GM12878 (cell line): ENCODE data around the gene VMP1.

Experiments
- CHD2 ChIP-seq: IDR thresholded peaks from 2 replicates; pipeline ENCODE4 v1.6.1; 2011; ENCODE audit warnings: low read depth, low read length, improper control_type of control experiment, borderline replicate concordance
- EZH2 ChIP-seq: IDR thresholded peaks from 2 replicates; pipeline ENCODE4 v1.6.1; 2012; ENCODE audit warnings: low read depth, mild to moderate bottlenecking, control low read depth, inconsistent platforms, low read length, borderline replicate concordance; ENCODE audit not compliant: control insufficient read depth
- GABPA ChIP-seq: IDR thresholded peaks from 2 replicates; pipeline ENCODE4 v1.6.1; 2014; ENCODE audit warnings: antibody characterized with exemption, low read depth, mild to moderate bottlenecking, inconsistent platforms
- MXI1 ChIP-seq: fragments of 150-350 bp; IDR thresholded peaks from 2 replicates; pipeline ENCODE4 v1.6.1; 2011; ENCODE audit warnings: low read depth, mild to moderate bottlenecking, inconsistent platforms, low read length, improper control_type of control experiment
- PML ChIP-seq: IDR thresholded peaks from 2 replicates; pipeline ENCODE4 v1.6.1; 2012; ENCODE audit warnings: low read length, inconsistent platforms
- RFX5 ChIP-seq: IDR thresholded peaks from 2 replicates; pipeline ENCODE4 v1.6.1; 2011; ENCODE audit warnings: low read depth, low read length, improper control_type of control experiment
- ZBED1 ChIP-seq: IDR thresholded peaks from 2 replicates; pipeline ENCODE4 v1.6.1; 2016; ENCODE audit warnings: borderline replicate concordance
- TF ChIP-seq, protein P1 (sequence below): IDR thresholded peaks from 2 replicates; pipeline ENCODE4 v1.6.1; 2011; ENCODE audit warnings: mild to moderate bottlenecking, low read depth, low read length, moderate library complexity; ENCODE audit not compliant: insufficient replicate concordance
- TF ChIP-seq, protein P2 (sequence below), 3 experiments: IDR thresholded peaks in 2 of 3; conservative IDR thresholded peaks in 1 of 3; 2 replicates each; pipeline ENCODE4 v1.5.1; 2011; ENCODE audit warnings: low read depth in 3 of 3, low read length in 3 of 3, mild to moderate bottlenecking in 3 of 3, control low read depth in 2 of 3, moderate library complexity in 2 of 3, inconsistent platforms in 1 of 3, mixed read lengths in 1 of 3; ENCODE audit not compliant: control insufficient read depth in 2 of 3, insufficient read depth in 1 of 3; ENCODE audit errors: extremely low read depth in 1 of 3

DNA sequence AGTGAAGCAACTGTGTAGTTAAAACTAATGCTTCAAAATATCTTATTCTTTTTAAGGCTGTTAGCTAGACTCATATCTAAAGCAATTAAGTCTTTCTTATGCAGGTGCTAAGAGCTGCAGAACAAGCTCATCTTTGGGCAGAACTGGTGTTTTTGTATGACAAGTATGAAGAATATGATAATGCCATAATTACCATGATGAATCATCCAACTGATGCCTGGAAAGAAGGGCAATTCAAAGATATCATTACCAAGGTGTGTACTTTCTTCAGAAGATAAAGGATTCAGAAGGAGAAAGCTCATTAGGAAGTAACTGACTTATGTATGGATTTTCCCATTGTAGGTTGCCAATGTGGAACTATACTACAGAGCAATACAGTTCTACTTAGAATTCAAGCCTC, 24.2 kb upstream of the VMP1 start:
- TF ChIP-seq PML (no peak), EZH2 (no peak), MXI1 (no peak), RFX5 (no peak), ZBED1 (no peak), GABPA (no peak), CHD2 (no peak)
- TF ChIP-seq, protein P1, sequence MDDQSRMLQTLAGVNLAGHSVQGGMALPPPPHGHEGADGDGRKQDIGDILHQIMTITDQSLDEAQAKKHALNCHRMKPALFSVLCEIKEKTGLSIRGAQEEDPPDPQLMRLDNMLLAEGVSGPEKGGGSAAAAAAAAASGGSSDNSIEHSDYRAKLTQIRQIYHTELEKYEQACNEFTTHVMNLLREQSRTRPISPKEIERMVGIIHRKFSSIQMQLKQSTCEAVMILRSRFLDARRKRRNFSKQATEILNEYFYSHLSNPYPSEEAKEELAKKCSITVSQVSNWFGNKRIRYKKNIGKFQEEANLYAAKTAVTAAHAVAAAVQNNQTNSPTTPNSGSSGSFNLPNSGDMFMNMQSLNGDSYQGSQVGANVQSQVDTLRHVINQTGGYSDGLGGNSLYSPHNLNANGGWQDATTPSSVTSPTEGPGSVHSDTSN: no peak
- TF ChIP-seq, protein P2, sequence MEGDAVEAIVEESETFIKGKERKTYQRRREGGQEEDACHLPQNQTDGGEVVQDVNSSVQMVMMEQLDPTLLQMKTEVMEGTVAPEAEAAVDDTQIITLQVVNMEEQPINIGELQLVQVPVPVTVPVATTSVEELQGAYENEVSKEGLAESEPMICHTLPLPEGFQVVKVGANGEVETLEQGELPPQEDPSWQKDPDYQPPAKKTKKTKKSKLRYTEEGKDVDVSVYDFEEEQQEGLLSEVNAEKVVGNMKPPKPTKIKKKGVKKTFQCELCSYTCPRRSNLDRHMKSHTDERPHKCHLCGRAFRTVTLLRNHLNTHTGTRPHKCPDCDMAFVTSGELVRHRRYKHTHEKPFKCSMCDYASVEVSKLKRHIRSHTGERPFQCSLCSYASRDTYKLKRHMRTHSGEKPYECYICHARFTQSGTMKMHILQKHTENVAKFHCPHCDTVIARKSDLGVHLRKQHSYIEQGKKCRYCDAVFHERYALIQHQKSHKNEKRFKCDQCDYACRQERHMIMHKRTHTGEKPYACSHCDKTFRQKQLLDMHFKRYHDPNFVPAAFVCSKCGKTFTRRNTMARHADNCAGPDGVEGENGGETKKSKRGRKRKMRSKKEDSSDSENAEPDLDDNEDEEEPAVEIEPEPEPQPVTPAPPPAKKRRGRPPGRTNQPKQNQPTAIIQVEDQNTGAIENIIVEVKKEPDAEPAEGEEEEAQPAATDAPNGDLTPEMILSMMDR (IDR thresholded peaks at IDR 0.05 in 2 of 3, conservative IDR thresholded peaks at IDR 0.05 in 1 of 3; ENCODE audit: control insufficient read depth in 2 of 3, extremely low read depth in 1 of 3, insufficient read depth in 1 of 3, low read depth in 3 of 3, low read length in 3 of 3): no peak
